ENCODE data around the gene STAMBP. TPM values are rescaled to one million over a fixed set of nuclear protein-coding genes. Genes with fewer than 3 reads are reported as not detected.

Gene STAMBP
- total RNA-seq, 1 experiment from 2014 or later, result 32.2 TPM

- DNase-seq (no peak), ATAC-seq (no peak)
- POLR2A ChIA-PET (ENCODE audit: unreplicated experiment), result no interaction called here
- Histone ChIP-seq H3K79me2 (ENCODE audit: low read length) (no peaks in the 10 kb centered on the region), H3K4me1 (ENCODE audit: insufficient read depth, low read length) (peaks cover 13% of the 10 kb centered on the region), H3K27ac (ENCODE audit: low read length) (no peak overlapping the region), H3K9me3 (ENCODE audit: low read length) (no peaks in the 10 kb centered on the region), H3F3A (ENCODE audit: low read length, unreplicated experiment) (no peaks in the 10 kb centered on the region), H3K36me3 (ENCODE audit: low read depth, low read length) (peaks cover 28% of the 10 kb centered on the region), H3K4me3 (ENCODE audit: low read length) (no peak overlapping the region), H3K4me2 (ENCODE audit: low read length) (no peak overlapping the region), H2AFZ (ENCODE audit: low read length) (no peak overlapping the region), H4K20me1 (ENCODE audit: low read length) (no peaks in the 10 kb centered on the region), H3K9me2 (replicated peaks; ENCODE audit: low read length) (no peaks in the 10 kb centered on the region), H3K9ac (ENCODE audit: low read length) (no peak overlapping the region), H3K27me3 (ENCODE audit: low read length) (no peaks in the 10 kb centered on the region)
- BruUV-seq (replicated peaks), result no TSS peak
- TF ChIP-seq CTCF (conservative IDR thresholded peaks at IDR 0.05; ENCODE audit: low read depth, low read length) (no peak), EZH2phosphoT487 (IDR thresholded peaks at IDR 0.05; ENCODE audit: borderline replicate concordance, low read length) (no peak), EZH2 (IDR thresholded peaks at IDR 0.05; ENCODE audit: low read length, unreplicated experiment) (no peak)
- intact Hi-C loops (cut with micrococcal nuclease), result no loop called here
- CTCF ChIA-PET, result no interaction called here
These were observed 15.3 kb downstream of the STAMBP start for GRCh38 chr2:73844087-73844486.

- no peaks in the 10 kb centered on the region for H3K9me2 ChIP-seq (replicated peaks; ENCODE audit: low read length)
- ChIA-PET POLR2A (ENCODE audit: unreplicated experiment) (no interaction called here), CTCF (no interaction called here)
- no peak overlapping the region for H3K9ac ChIP-seq (ENCODE audit: low read length)
- peaks cover 18% of the 10 kb centered on the region for H3K4me1 ChIP-seq (ENCODE audit: insufficient read depth, low read length)
- TF ChIP-seq EZH2phosphoT487 (IDR thresholded peaks at IDR 0.05; ENCODE audit: borderline replicate concordance, low read length) (no peak), EZH2 (IDR thresholded peaks at IDR 0.05; ENCODE audit: low read length, unreplicated experiment) (no peak), CTCF (conservative IDR thresholded peaks at IDR 0.05; ENCODE audit: low read depth, low read length) (no peak)
- H2AFZ ChIP-seq (ENCODE audit: low read length), result no peak overlapping the region
- BruUV-seq (replicated peaks), result no TSS peak
- H3F3A ChIP-seq (ENCODE audit: low read length, unreplicated experiment), result no peaks in the 10 kb centered on the region
- no peaks in the 10 kb centered on the region for H3K9me3 ChIP-seq (ENCODE audit: low read length)
- no peak for ATAC-seq
- no peaks in the 10 kb centered on the region for H4K20me1 ChIP-seq (ENCODE audit: low read length)
- peaks cover 39% of the 10 kb centered on the region for H3K36me3 ChIP-seq (ENCODE audit: low read depth, low read length)
- no peaks in the 10 kb centered on the region for H3K27me3 ChIP-seq (ENCODE audit: low read length)
- H3K4me3 ChIP-seq (ENCODE audit: low read length), result no peak overlapping the region
- no peak overlapping the region for H3K4me2 ChIP-seq (ENCODE audit: low read length)
- no peak overlapping the region for H3K27ac ChIP-seq (ENCODE audit: low read length)
- intact Hi-C loops (cut with micrococcal nuclease), result loop anchor here (5.0 kb wide), 1 partner anchor 87 kb away; no protein-coding TSS in a partner anchor
- DNase-seq, result no peak
- no peaks in the 10 kb centered on the region for H3K79me2 ChIP-seq (ENCODE audit: low read length)
These were observed 21.2 kb downstream of the STAMBP start for GRCh38 chr2:73850009-73850408.

GRCh38 chr2:73851274-73851673, 22.5 kb downstream of the STAMBP start:
- DNase-seq (peak; percentile 42), ATAC-seq (peak; percentile 55)
- no peak overlapping the region for H3K4me2 ChIP-seq (ENCODE audit: low read length)
- intact Hi-C loops (cut with micrococcal nuclease), result loop anchor here (5.0 kb wide), 1 partner anchor 86 kb away; no protein-coding TSS in a partner anchor
- H2AFZ ChIP-seq (ENCODE audit: low read length), result no peak overlapping the region
- H3K9me2 ChIP-seq (replicated peaks; ENCODE audit: low read length), result no peaks in the 10 kb centered on the region
- H3K9me3 ChIP-seq (ENCODE audit: low read length), result no peaks in the 10 kb centered on the region
- H4K20me1 ChIP-seq (ENCODE audit: low read length), result no peaks in the 10 kb centered on the region
- POLR2A ChIA-PET (ENCODE audit: unreplicated experiment), result no interaction called here
- no peaks in the 10 kb centered on the region for H3K79me2 ChIP-seq (ENCODE audit: low read length)
- H3K27ac ChIP-seq (ENCODE audit: low read length), result no peak overlapping the region
- H3K4me1 ChIP-seq (ENCODE audit: insufficient read depth, low read length), result peaks cover 18% of the 10 kb centered on the region
- H3K27me3 ChIP-seq (ENCODE audit: low read length), result no peaks in the 10 kb centered on the region
- BruUV-seq (replicated peaks), result no TSS peak
- no peaks in the 10 kb centered on the region for H3F3A ChIP-seq (ENCODE audit: low read length, unreplicated experiment)
- no peak overlapping the region for H3K9ac ChIP-seq (ENCODE audit: low read length)
- CTCF ChIA-PET, result interaction anchor here (0.5 kb wide), 1 partner anchor 79 kb away, joined by 5 read pairs; no protein-coding TSS in a partner anchor
- peaks cover 31% of the 10 kb centered on the region for H3K36me3 ChIP-seq (ENCODE audit: low read depth, low read length)
- H3K4me3 ChIP-seq (ENCODE audit: low read length), result no peak overlapping the region
- TF ChIP-seq EZH2 (IDR thresholded peaks at IDR 0.05; ENCODE audit: low read length, unreplicated experiment) (no peak), CTCF (conservative IDR thresholded peaks at IDR 0.05; ENCODE audit: low read depth, low read length) (peak; percentile 52; the same call in 1 of the 2 replicates)

All from PC-3 (cell line).